ENCODE measurements around the gene TTLL6.
A peak's percentile ranks its signal among the peaks of the same experiment; 100 is the strongest.

The TTLL6 gene

GRCh38 chr17:48815311-48815710 is 1.7 kb downstream of the TTLL6 start:
- no peak overlapping the region for H4K8ac ChIP-seq (ENCODE audit: low read depth, low read length)
- peaks cover 14 to 16% of the 10 kb centered on the region in 2 donors for H3K4me1 ChIP-seq (ENCODE audit: control insufficient read depth in 2 of 2, insufficient read depth in 1 of 2, low read depth in 1 of 2, low read length in 2 of 2)
- H3K23ac ChIP-seq (ENCODE audit: low read depth, low read length, poor library complexity) = no peak overlapping the region
- H4K91ac ChIP-seq (ENCODE audit: low read depth, low read length, poor library complexity) = no peak overlapping the region
- no CpG with 5 or more reads among the region's 3 CpGs for WGBS, 2 donors (ENCODE audit: extremely low coverage in 2 of 2, insufficient read length in 2 of 2, insufficient replicate concordance in 1 of 2)
- no peak overlapping the region for H3K14ac ChIP-seq (ENCODE audit: low read length)
- H2BK15ac ChIP-seq (ENCODE audit: low read length) = no peak overlapping the region
- no peak for DNase-seq (ENCODE audit: low spot score)
- no peak overlapping the region for H2AFZ ChIP-seq (ENCODE audit: low read length)
- no peaks in the 10 kb centered on the region for H3K9me3 ChIP-seq (replicated peaks in 1 of 2; ENCODE audit: control insufficient read depth in 2 of 2, insufficient read depth in 1 of 2, low read depth in 1 of 2, low read length in 2 of 2)
- no peaks in the 10 kb centered on the region for H3K79me1 ChIP-seq (ENCODE audit: low read depth, low read length)
- no peaks in the 10 kb centered on the region for H3K36me3 ChIP-seq (replicated peaks in 1 of 2; ENCODE audit: control insufficient read depth in 2 of 2, insufficient read depth in 2 of 2, low read length in 2 of 2)
- H3K18ac ChIP-seq (ENCODE audit: low read length) = no peak overlapping the region
- H3K4ac ChIP-seq (ENCODE audit: low read length) = no peak overlapping the region
- no peak overlapping the region for H2BK120ac ChIP-seq (ENCODE audit: low read depth, low read length)
- no peak overlapping the region for H3K27ac ChIP-seq (replicated peaks; ENCODE audit: low read length)
- H3K4me2 ChIP-seq (ENCODE audit: insufficient read depth, low read length, poor library complexity, severe bottlenecking) = no peak overlapping the region
- no peak overlapping the region for H3K4me3 ChIP-seq (ENCODE audit: low read length in 2 of 2)
- H3K27me3 ChIP-seq (ENCODE audit: control insufficient read depth in 3 of 3, insufficient read depth in 3 of 3, low read depth in 1 of 3, low read length in 3 of 3) = peaks cover 2 to 48% (median 16%) of the 10 kb centered on the region in 3 experiments
- H2BK5ac ChIP-seq (ENCODE audit: low read length) = no peak overlapping the region
- no peak overlapping the region for H2BK12ac ChIP-seq (ENCODE audit: low read length)
- no peak overlapping the region for H3K9ac ChIP-seq (ENCODE audit: low read depth, low read length, poor library complexity)
- H2AK5ac ChIP-seq (ENCODE audit: low read depth, low read length) = no peak overlapping the region

DNA sequence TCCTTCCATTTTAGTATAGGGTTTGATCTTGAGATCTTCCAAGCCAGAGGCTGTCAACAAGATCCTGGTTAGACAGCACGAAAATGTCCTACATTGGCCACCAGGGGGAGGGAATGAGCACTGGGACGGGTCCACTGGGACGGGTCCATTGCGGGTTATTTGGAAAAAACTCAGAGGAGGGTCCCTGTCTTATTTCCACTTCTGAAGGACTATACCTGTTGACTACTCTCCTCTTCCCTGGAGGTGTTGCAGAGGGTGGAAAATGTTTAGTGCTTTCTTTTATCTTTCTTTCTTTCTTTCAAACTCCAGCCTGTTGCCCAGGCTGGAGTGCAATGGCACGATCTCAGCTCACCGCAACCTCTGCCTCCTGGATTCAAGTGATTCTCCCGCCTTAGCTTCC is 2.5 kb downstream of the TTLL6 start:
- Histone ChIP-seq H2BK120ac (ENCODE audit: low read depth, low read length) (no peak overlapping the region), H2BK12ac (ENCODE audit: low read length) (no peak overlapping the region), H3K18ac (ENCODE audit: low read length) (no peak overlapping the region), H4K91ac (ENCODE audit: low read depth, low read length, poor library complexity) (no peak overlapping the region), H2AFZ (ENCODE audit: low read length) (no peak overlapping the region), H3K23ac (ENCODE audit: low read depth, low read length, poor library complexity) (no peak overlapping the region), H2AK5ac (ENCODE audit: low read depth, low read length) (no peak overlapping the region), H3K27me3 (ENCODE audit: control insufficient read depth in 3 of 3, insufficient read depth in 3 of 3, low read depth in 1 of 3, low read length in 3 of 3) (peaks cover 2 to 46% (median 16%) of the 10 kb centered on the region in 3 experiments), H3K36me3 (replicated peaks in 1 of 2; ENCODE audit: control insufficient read depth in 2 of 2, insufficient read depth in 2 of 2, low read length in 2 of 2) (no peaks in the 10 kb centered on the region), H4K8ac (ENCODE audit: low read depth, low read length) (no peak overlapping the region), H3K14ac (ENCODE audit: low read length) (no peak overlapping the region), H3K9ac (ENCODE audit: low read depth, low read length, poor library complexity) (no peak overlapping the region), H2BK15ac (ENCODE audit: low read length) (no peak overlapping the region), H3K79me1 (ENCODE audit: low read depth, low read length) (no peaks in the 10 kb centered on the region), H3K9me3 (replicated peaks in 1 of 2; ENCODE audit: control insufficient read depth in 2 of 2, insufficient read depth in 1 of 2, low read depth in 1 of 2, low read length in 2 of 2) (no peaks in the 10 kb centered on the region), H3K27ac (replicated peaks; ENCODE audit: low read length) (no peak overlapping the region), H3K4me2 (ENCODE audit: insufficient read depth, low read length, poor library complexity, severe bottlenecking) (no peak overlapping the region), H3K4me1 (ENCODE audit: control insufficient read depth in 2 of 2, insufficient read depth in 1 of 2, low read depth in 1 of 2, low read length in 2 of 2) (peaks cover 14 to 16% of the 10 kb centered on the region in 2 donors), H3K4me3 (ENCODE audit: low read length in 2 of 2) (no peak overlapping the region), H2BK5ac (ENCODE audit: low read length) (no peak overlapping the region), H3K4ac (ENCODE audit: low read length) (no peak overlapping the region)
- DNase-seq (ENCODE audit: low spot score) = peak; percentile 57
- WGBS, 2 donors (ENCODE audit: extremely low coverage in 2 of 2, insufficient read length in 2 of 2, insufficient replicate concordance in 1 of 2) = no CpG with 5 or more reads among the region's 7 CpGs

DNA sequence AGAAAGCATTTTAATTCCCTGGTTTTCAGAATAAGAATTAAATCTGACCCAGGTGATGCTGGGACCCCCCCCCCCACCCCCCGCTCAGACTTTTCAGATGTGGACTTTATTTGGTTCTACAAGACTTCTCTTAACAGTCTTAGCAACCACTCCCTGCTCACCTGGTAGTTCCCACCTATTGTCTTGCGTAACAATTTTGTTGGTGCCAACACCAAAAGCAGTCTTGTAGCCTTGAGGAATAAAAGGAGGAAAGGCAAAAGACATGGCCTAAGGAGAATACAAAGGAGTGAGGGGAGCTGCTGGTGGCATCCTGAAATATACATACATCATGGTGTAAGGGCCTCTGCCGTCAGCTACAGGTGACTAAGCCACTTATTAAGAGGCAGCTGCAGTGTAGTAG is 5.0 kb downstream of the TTLL6 start:
- Histone ChIP-seq H3K27me3 (ENCODE audit: control insufficient read depth in 3 of 3, insufficient read depth in 3 of 3, low read depth in 1 of 3, low read length in 3 of 3) (peaks cover 2 to 52% (median 13%) of the 10 kb centered on the region in 3 experiments), H3K27ac (replicated peaks; ENCODE audit: low read length) (no peak overlapping the region), H3K4me1 (ENCODE audit: control insufficient read depth in 2 of 2, insufficient read depth in 1 of 2, low read depth in 1 of 2, low read length in 2 of 2) (peaks cover 0 to 3% of the 10 kb centered on the region in 2 donors), H3K79me1 (ENCODE audit: low read depth, low read length) (no peaks in the 10 kb centered on the region), H2BK120ac (ENCODE audit: low read depth, low read length) (no peak overlapping the region), H4K91ac (ENCODE audit: low read depth, low read length, poor library complexity) (no peak overlapping the region), H3K14ac (ENCODE audit: low read length) (no peak overlapping the region), H2BK5ac (ENCODE audit: low read length) (no peak overlapping the region), H3K18ac (ENCODE audit: low read length) (no peak overlapping the region), H3K4ac (ENCODE audit: low read length) (no peak overlapping the region), H2AK5ac (ENCODE audit: low read depth, low read length) (no peak overlapping the region), H3K4me2 (ENCODE audit: insufficient read depth, low read length, poor library complexity, severe bottlenecking) (no peak overlapping the region), H2AFZ (ENCODE audit: low read length) (no peak overlapping the region), H3K9me3 (replicated peaks in 1 of 2; ENCODE audit: control insufficient read depth in 2 of 2, insufficient read depth in 1 of 2, low read depth in 1 of 2, low read length in 2 of 2) (no peaks in the 10 kb centered on the region), H2BK15ac (ENCODE audit: low read length) (no peak overlapping the region), H3K4me3 (ENCODE audit: low read length in 2 of 2) (no peak overlapping the region), H3K36me3 (replicated peaks in 1 of 2; ENCODE audit: control insufficient read depth in 2 of 2, insufficient read depth in 2 of 2, low read length in 2 of 2) (no peaks in the 10 kb centered on the region), H3K9ac (ENCODE audit: low read depth, low read length, poor library complexity) (no peak overlapping the region), H2BK12ac (ENCODE audit: low read length) (no peak overlapping the region), H4K8ac (ENCODE audit: low read depth, low read length) (no peak overlapping the region), H3K23ac (ENCODE audit: low read depth, low read length, poor library complexity) (no peak overlapping the region)
- WGBS, 2 donors (ENCODE audit: extremely low coverage in 2 of 2, insufficient read length in 2 of 2, insufficient replicate concordance in 1 of 2) = no CpG with 5 or more reads among the region's 3 CpGs
- DNase-seq (ENCODE audit: low spot score) = no peak

- Histone ChIP-seq H3K79me1 (ENCODE audit: low read depth, low read length) (no peaks in the 10 kb centered on the region), H3K23ac (ENCODE audit: low read depth, low read length, poor library complexity) (no peak overlapping the region), H3K14ac (ENCODE audit: low read length) (no peak overlapping the region), H3K27me3 (ENCODE audit: control insufficient read depth in 3 of 3, insufficient read depth in 3 of 3, low read depth in 1 of 3, low read length in 3 of 3) (peaks cover 0 to 43% (median 0%) of the 10 kb centered on the region in 3 experiments), H3K27ac (replicated peaks; ENCODE audit: low read length) (no peak overlapping the region), H2BK12ac (ENCODE audit: low read length) (no peak overlapping the region), H3K36me3 (replicated peaks in 1 of 2; ENCODE audit: control insufficient read depth in 2 of 2, insufficient read depth in 2 of 2, low read length in 2 of 2) (no peaks in the 10 kb centered on the region), H3K4me3 (ENCODE audit: low read length in 2 of 2) (no peak overlapping the region), H2BK120ac (ENCODE audit: low read depth, low read length) (no peak overlapping the region), H4K91ac (ENCODE audit: low read depth, low read length, poor library complexity) (no peak overlapping the region), H2AK5ac (ENCODE audit: low read depth, low read length) (no peak overlapping the region), H3K18ac (ENCODE audit: low read length) (no peak overlapping the region), H2BK15ac (ENCODE audit: low read length) (no peak overlapping the region), H2AFZ (ENCODE audit: low read length) (no peak overlapping the region), H3K9me3 (replicated peaks in 1 of 2; ENCODE audit: control insufficient read depth in 2 of 2, insufficient read depth in 1 of 2, low read depth in 1 of 2, low read length in 2 of 2) (no peaks in the 10 kb centered on the region), H3K4me2 (ENCODE audit: insufficient read depth, low read length, poor library complexity, severe bottlenecking) (no peak overlapping the region), H2BK5ac (ENCODE audit: low read length) (no peak overlapping the region), H3K4ac (ENCODE audit: low read length) (no peak overlapping the region), H4K8ac (ENCODE audit: low read depth, low read length) (no peak overlapping the region), H3K9ac (ENCODE audit: low read depth, low read length, poor library complexity) (no peak overlapping the region), H3K4me1 (ENCODE audit: control insufficient read depth in 2 of 2, insufficient read depth in 1 of 2, low read depth in 1 of 2, low read length in 2 of 2) (no peaks in the 10 kb centered on the region)
- DNase-seq (ENCODE audit: low spot score) = no peak
- no CpG with 5 or more reads among the region's 4 CpGs for WGBS, 2 donors (ENCODE audit: extremely low coverage in 2 of 2, insufficient read length in 2 of 2, insufficient replicate concordance in 1 of 2)
Observed at GRCh38 chr17:48809182-48809581, 7.8 kb downstream of the TTLL6 start.
